ENCODE results near the gene DNAH10. TPM values are rescaled to one million over a fixed set of nuclear protein-coding genes. Genes with fewer than 3 reads are reported as not detected.

DNAH10 gene
- total and polyA plus RNA-seq, 2 experiments from 2014 or later: 0.22 to 0.60 TPM

GRCh38 chr12:123723765-123724164 lies 38.3 kb upstream of the DNAH10 start:
- TF ChIP-seq EZH2phosphoT487 (IDR thresholded peaks at IDR 0.05; ENCODE audit: low read depth, severe bottlenecking, unreplicated experiment) (no peak), EZH2 (IDR thresholded peaks at IDR 0.05; ENCODE audit: borderline replicate concordance) (no peak), CTCF (IDR thresholded peaks at IDR 0.05; ENCODE audit: poor library complexity) (no peak)
- no peak overlapping the region for H3K27ac ChIP-seq
- over 99% methylated on average over 5 of the region's 5 CpGs for WGBS (ENCODE audit: low lambda C conversion rate, missing lambda C conversion rate)
- no peak overlapping the region for H2AFZ ChIP-seq
- H3K9me2 ChIP-seq (replicated peaks; ENCODE audit: insufficient read depth): no peaks in the 10 kb centered on the region
- H4K20me1 ChIP-seq (ENCODE audit: insufficient read depth, poor library complexity, severe bottlenecking): no peaks in the 10 kb centered on the region
- H3K4me2 ChIP-seq: no peak overlapping the region
- H3K4me3 ChIP-seq: no peak overlapping the region
- H3K36me3 ChIP-seq (replicated peaks; ENCODE audit: insufficient read depth, low read depth): peaks cover 3% of the 10 kb centered on the region
- no peaks in the 10 kb centered on the region for H3K9me3 ChIP-seq (ENCODE audit: low read depth)
- DNase-seq (ENCODE audit: low spot score): no peak
- H3K4me1 ChIP-seq (ENCODE audit: insufficient read depth): peaks cover 10% of the 10 kb centered on the region
- no peaks in the 10 kb centered on the region for H3K27me3 ChIP-seq
- H3K79me2 ChIP-seq: peaks cover 2% of the 10 kb centered on the region

- H3K27me3 ChIP-seq: no peaks in the 10 kb centered on the region
Measured at GRCh38 chr12:123726244-123726643, 35.9 kb upstream of the DNAH10 start.

GRCh38 chr12:123726962-123727361 lies 35.1 kb upstream of the DNAH10 start:
- Histone ChIP-seq H3K9me3 (ENCODE audit: low read depth) (no peaks in the 10 kb centered on the region), H3K4me1 (ENCODE audit: insufficient read depth) (no peaks in the 10 kb centered on the region), H2AFZ (no peak overlapping the region), H3K79me2 (no peaks in the 10 kb centered on the region), H3K9me2 (replicated peaks; ENCODE audit: insufficient read depth) (no peaks in the 10 kb centered on the region), H3K27me3 (no peaks in the 10 kb centered on the region), H3K27ac (no peak overlapping the region), H4K20me1 (ENCODE audit: insufficient read depth, poor library complexity, severe bottlenecking) (no peaks in the 10 kb centered on the region), H3K4me3 (no peak overlapping the region), H3K36me3 (replicated peaks; ENCODE audit: insufficient read depth, low read depth) (peaks cover 3% of the 10 kb centered on the region), H3K4me2 (no peak overlapping the region)
- WGBS (ENCODE audit: low lambda C conversion rate, missing lambda C conversion rate): 94% methylated on average over 2 of the region's 2 CpGs
- DNase-seq (ENCODE audit: low spot score): no peak
- TF ChIP-seq EZH2 (IDR thresholded peaks at IDR 0.05; ENCODE audit: borderline replicate concordance) (no peak), EZH2phosphoT487 (IDR thresholded peaks at IDR 0.05; ENCODE audit: low read depth, severe bottlenecking, unreplicated experiment) (no peak), CTCF (IDR thresholded peaks at IDR 0.05; ENCODE audit: poor library complexity) (no peak)

More at GRCh38 chr12:123726244-123726643, 35.9 kb upstream of the DNAH10 start:
- H2AFZ ChIP-seq: no peak overlapping the region
- H4K20me1 ChIP-seq (ENCODE audit: insufficient read depth, poor library complexity, severe bottlenecking): no peaks in the 10 kb centered on the region
- H3K27ac ChIP-seq: no peak overlapping the region
- H3K9me3 ChIP-seq (ENCODE audit: low read depth): no peaks in the 10 kb centered on the region
- H3K4me1 ChIP-seq (ENCODE audit: insufficient read depth): peaks cover 2% of the 10 kb centered on the region
- no peaks in the 10 kb centered on the region for H3K79me2 ChIP-seq
- no peaks in the 10 kb centered on the region for H3K9me2 ChIP-seq (replicated peaks; ENCODE audit: insufficient read depth)
- no peak for DNase-seq (ENCODE audit: low spot score)
- H3K36me3 ChIP-seq (replicated peaks; ENCODE audit: insufficient read depth, low read depth): peaks cover 3% of the 10 kb centered on the region
- TF ChIP-seq EZH2 (IDR thresholded peaks at IDR 0.05; ENCODE audit: borderline replicate concordance) (no peak), CTCF (IDR thresholded peaks at IDR 0.05; ENCODE audit: poor library complexity) (no peak), EZH2phosphoT487 (IDR thresholded peaks at IDR 0.05; ENCODE audit: low read depth, severe bottlenecking, unreplicated experiment) (no peak)
- H3K4me2 ChIP-seq: no peak overlapping the region
- no peak overlapping the region for H3K4me3 ChIP-seq
- WGBS (ENCODE audit: low lambda C conversion rate, missing lambda C conversion rate): 92% methylated on average over 2 of the region's 2 CpGs

- Histone ChIP-seq H3K27ac (no peak overlapping the region), H3K9me2 (replicated peaks; ENCODE audit: insufficient read depth) (no peaks in the 10 kb centered on the region), H4K20me1 (ENCODE audit: insufficient read depth, poor library complexity, severe bottlenecking) (no peaks in the 10 kb centered on the region), H3K79me2 (no peaks in the 10 kb centered on the region), H3K4me1 (ENCODE audit: insufficient read depth) (no peaks in the 10 kb centered on the region), H3K9me3 (ENCODE audit: low read depth) (no peaks in the 10 kb centered on the region), H2AFZ (no peak overlapping the region), H3K4me2 (no peak overlapping the region), H3K36me3 (replicated peaks; ENCODE audit: insufficient read depth, low read depth) (peaks cover 3% of the 10 kb centered on the region), H3K4me3 (no peak overlapping the region), H3K27me3 (no peaks in the 10 kb centered on the region)
- no peak for TF ChIP-seq CTCF (IDR thresholded peaks at IDR 0.05; ENCODE audit: poor library complexity)
- TF ChIP-seq EZH2 (IDR thresholded peaks at IDR 0.05; ENCODE audit: borderline replicate concordance): no peak
- no peak for TF ChIP-seq EZH2phosphoT487 (IDR thresholded peaks at IDR 0.05; ENCODE audit: low read depth, severe bottlenecking, unreplicated experiment)
- WGBS (ENCODE audit: low lambda C conversion rate, missing lambda C conversion rate): 91% methylated on average over 3 of the region's 3 CpGs
- DNase-seq (ENCODE audit: low spot score): no peak
Measured at GRCh38 chr12:123727878-123728277, 34.2 kb upstream of the DNAH10 start.
